Caco-2 (cell line): ENCODE results near the gene MACC1. TPM values are rescaled to one million over a fixed set of nuclear protein-coding genes. Genes with fewer than 3 reads are reported as not detected.

Source experiments
- BruUV-seq: library from RNA; stranded (reverse); fragments of 400-500 nt; replicated peaks from 2 replicates; lab custom pipeline; 2021; lab: Mats Ljungman, UMichigan
- CTCF ChIA-PET: fragments of 300-600 bp; sonication (Branson Sonifier 250); formaldehyde crosslinking; loops from one replicate; lab custom pipeline; 2022; ENCODE audit warnings: antibody characterized with exemption; lab: Charles Lee
- POLR2A ChIA-PET: fragments of 300-600 bp; sonication (Branson Sonifier 250); formaldehyde crosslinking; loops from one replicate; lab custom pipeline; 2022; ENCODE audit warnings: antibody characterized with exemption; lab: Charles Lee
- DNase-seq, 2 experiments: peaks; one replicate each; pipeline versions ENCODE4 v3.0.0 to v3.0.0-alpha.2; 2020 to 2022
- H3K27me3 ChIP-seq: replicated peaks from 2 replicates; pipeline ENCODE4 v1.6.0; 2011; ENCODE audit warnings: low read length; ENCODE audit not compliant: control insufficient read depth, insufficient read depth
- H3K36me3 ChIP-seq: 2 replicates; pipeline ENCODE4 v1.5.1; 2011; ENCODE audit warnings: low read length; ENCODE audit not compliant: control insufficient read depth, insufficient read depth
- H3K4me1 ChIP-seq: fragments of 250-450 bp; sonication (Bioruptor Pico); 2 replicates; pipeline ENCODE4 v1.5.1; 2020; ENCODE audit warnings: mild to moderate bottlenecking
- H3K4me3 ChIP-seq: 2 replicates; pipeline ENCODE4 v1.5.1; 2011; ENCODE audit warnings: low read depth, mild to moderate bottlenecking, control low read depth, low read length
- H3K9me3 ChIP-seq: fragments of 250-450 bp; sonication (Bioruptor Pico); 2 replicates; pipeline ENCODE4 v1.5.1; 2020; ENCODE audit warnings: mild to moderate bottlenecking, moderate library complexity
- H3K27ac Mint-ChIP-seq: one replicate; pipeline ENCODE4 v1.8.0; 2022; ENCODE audit warnings: mixed read lengths; ENCODE audit not compliant: unreplicated experiment
- H3K27me3 Mint-ChIP-seq: one replicate; pipeline ENCODE4 v1.8.0; 2022; ENCODE audit warnings: mixed read lengths; ENCODE audit not compliant: insufficient read depth, unreplicated experiment
- H3K36me3 Mint-ChIP-seq: one replicate; pipeline ENCODE4 v1.8.0; 2022; ENCODE audit warnings: mild to moderate bottlenecking, mixed read lengths; ENCODE audit not compliant: insufficient read depth, unreplicated experiment
- H3K4me1 Mint-ChIP-seq: one replicate; pipeline ENCODE4 v1.8.0; 2022; ENCODE audit warnings: low read depth, mixed read lengths; ENCODE audit not compliant: unreplicated experiment
- H3K4me3 Mint-ChIP-seq: one replicate; pipeline ENCODE4 v1.8.0; 2022; ENCODE audit warnings: mild to moderate bottlenecking, moderate library complexity, mixed read lengths; ENCODE audit not compliant: unreplicated experiment
- H3K9me3 Mint-ChIP-seq: one replicate; pipeline ENCODE4 v1.8.0; 2022; ENCODE audit warnings: mixed read lengths; ENCODE audit not compliant: unreplicated experiment
- intact Hi-C: fragments of 100-400 bp; cut with micrococcal nuclease; formaldehyde crosslinking; loops from one replicate; pipeline ENCODE4 v1.10.0; 2022; ENCODE audit not compliant: unreplicated experiment
- total RNA-seq: library from RNA; stranded (reverse); gene quantifications from 2 replicates; pipeline ENCODE4 v1.2.3, GENCODE V29; 2022
- TF ChIP-seq, protein P1 (sequence below), 2 experiments: fragments of 200-600 bp in 1 of 2; IDR thresholded peaks; 1 replicate in 1 of 2; 2 replicates in 1 of 2; pipeline versions ENCODE4 v1.5.1 to v1.8.0; 2011 to 2022; ENCODE audit warnings: antibody characterized with exemption in 1 of 2, control low read depth in 1 of 2, inconsistent platforms in 1 of 2, low read depth in 1 of 2, low read length in 1 of 2, mild to moderate bottlenecking in 1 of 2, moderate library complexity in 1 of 2; ENCODE audit not compliant: insufficient read depth in 1 of 2, severe bottlenecking in 1 of 2, unreplicated experiment in 1 of 2

MACC1 gene
- total RNA-seq, 1 experiment from 2014 or later, result 87.7 TPM

DNA sequence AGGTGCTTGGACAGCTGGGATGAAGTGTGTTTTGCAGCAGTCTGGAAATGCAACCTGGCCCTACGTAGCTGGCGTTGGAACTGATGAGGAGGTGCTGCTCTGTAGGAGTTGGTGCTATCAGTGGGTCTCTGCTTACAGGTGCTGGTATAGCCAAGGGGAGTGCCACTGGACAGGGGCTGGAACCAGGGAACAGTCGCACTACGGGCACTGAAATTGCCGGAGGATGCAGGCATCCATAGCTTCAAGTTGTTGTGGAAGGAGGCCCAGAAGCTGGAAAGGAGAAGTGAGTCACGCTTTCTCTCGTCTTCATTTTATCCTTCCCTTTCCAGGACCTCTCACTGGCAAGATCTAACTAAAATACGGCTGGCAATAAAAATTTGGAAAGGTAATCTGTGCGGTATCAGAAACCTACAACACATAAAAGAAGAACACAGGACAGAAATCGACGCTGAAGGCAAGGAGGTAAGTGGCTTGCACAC lies 25.8 kb downstream of the MACC1 start:
- H3K4me1 ChIP-seq, result peaks cover 7% of the 10 kb centered on the region; the same call in 1 of the 2 replicates
- Mint-ChIP-seq H3K4me3 (no peak overlapping the region), H3K27ac (no peak overlapping the region), H3K4me1 (peaks cover 38% of the 10 kb centered on the region), H3K36me3 (peaks cover 73% of the 10 kb centered on the region), H3K27me3 (no peaks in the 10 kb centered on the region), H3K9me3 (peaks cover 10% of the 10 kb centered on the region)
- H3K4me3 ChIP-seq, result no peak overlapping the region
- no TSS peak for BruUV-seq
- no peak for DNase-seq
- intact Hi-C loops, result no loop called here
- H3K36me3 ChIP-seq, result peaks cover 6% of the 10 kb centered on the region
- peaks cover 11% of the 10 kb centered on the region; the same call in 1 of the 2 replicates for H3K9me3 ChIP-seq
- H3K27me3 ChIP-seq, result no peaks in the 10 kb centered on the region
- POLR2A ChIA-PET, result no interaction called here
- TF ChIP-seq, protein P1, sequence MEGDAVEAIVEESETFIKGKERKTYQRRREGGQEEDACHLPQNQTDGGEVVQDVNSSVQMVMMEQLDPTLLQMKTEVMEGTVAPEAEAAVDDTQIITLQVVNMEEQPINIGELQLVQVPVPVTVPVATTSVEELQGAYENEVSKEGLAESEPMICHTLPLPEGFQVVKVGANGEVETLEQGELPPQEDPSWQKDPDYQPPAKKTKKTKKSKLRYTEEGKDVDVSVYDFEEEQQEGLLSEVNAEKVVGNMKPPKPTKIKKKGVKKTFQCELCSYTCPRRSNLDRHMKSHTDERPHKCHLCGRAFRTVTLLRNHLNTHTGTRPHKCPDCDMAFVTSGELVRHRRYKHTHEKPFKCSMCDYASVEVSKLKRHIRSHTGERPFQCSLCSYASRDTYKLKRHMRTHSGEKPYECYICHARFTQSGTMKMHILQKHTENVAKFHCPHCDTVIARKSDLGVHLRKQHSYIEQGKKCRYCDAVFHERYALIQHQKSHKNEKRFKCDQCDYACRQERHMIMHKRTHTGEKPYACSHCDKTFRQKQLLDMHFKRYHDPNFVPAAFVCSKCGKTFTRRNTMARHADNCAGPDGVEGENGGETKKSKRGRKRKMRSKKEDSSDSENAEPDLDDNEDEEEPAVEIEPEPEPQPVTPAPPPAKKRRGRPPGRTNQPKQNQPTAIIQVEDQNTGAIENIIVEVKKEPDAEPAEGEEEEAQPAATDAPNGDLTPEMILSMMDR (IDR thresholded peaks at IDR 0.05; ENCODE audit: insufficient read depth in 1 of 2, low read depth in 1 of 2, low read length in 1 of 2, severe bottlenecking in 1 of 2, unreplicated experiment in 1 of 2), result no peak
- CTCF ChIA-PET, result no interaction called here

DNA sequence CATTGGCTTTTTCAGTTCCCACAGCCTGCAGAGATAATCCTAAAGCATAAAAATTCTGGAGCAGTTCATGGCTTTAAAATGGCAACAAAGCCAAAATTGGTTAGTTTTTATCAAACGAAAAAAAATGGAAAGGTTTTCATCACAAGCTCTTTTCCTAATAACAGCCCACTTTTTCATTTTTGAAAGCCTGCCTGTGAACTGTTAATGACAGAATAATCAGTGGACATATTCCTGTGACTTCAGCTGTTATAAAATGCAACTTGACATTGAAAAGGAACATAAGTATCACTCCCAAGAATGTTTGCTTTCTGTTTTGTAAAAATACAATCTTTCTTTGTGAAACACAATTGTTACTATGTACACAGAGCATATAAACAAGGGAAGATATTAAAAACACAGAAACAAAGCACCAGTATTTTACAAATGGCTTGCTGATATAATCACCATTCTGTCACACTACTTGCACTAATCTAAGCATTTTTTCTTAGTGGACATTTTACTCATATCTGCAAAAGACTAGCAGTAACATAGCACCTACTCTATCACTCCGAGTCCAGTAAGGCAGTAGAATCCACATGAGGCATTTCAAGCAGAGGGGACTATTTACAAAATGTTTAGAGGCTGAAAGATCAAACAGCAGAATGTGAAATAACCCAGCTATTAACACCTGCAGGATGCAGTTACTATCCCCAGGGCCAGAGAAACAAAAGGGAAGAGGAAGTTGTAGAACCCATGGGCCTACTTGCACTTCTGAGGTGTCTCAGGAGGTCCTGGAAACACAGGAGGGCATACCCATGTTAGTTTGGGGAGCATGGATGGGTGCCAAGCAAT lies 26.4 kb downstream of the MACC1 start:
- TF ChIP-seq, protein P1 (IDR thresholded peaks at IDR 0.05; ENCODE audit: insufficient read depth in 1 of 2, low read depth in 1 of 2, low read length in 1 of 2, severe bottlenecking in 1 of 2, unreplicated experiment in 1 of 2), result no peak
- CTCF ChIA-PET, result no interaction called here
- peaks cover 6% of the 10 kb centered on the region for H3K36me3 ChIP-seq
- peaks cover 36% of the 10 kb centered on the region for H3K4me1 Mint-ChIP-seq
- H3K4me3 ChIP-seq, result no peak overlapping the region
- no TSS peak for BruUV-seq
- H3K27ac Mint-ChIP-seq, result no peak overlapping the region
- H3K9me3 Mint-ChIP-seq, result peaks cover 10% of the 10 kb centered on the region
- POLR2A ChIA-PET, result no interaction called here
- peaks cover 67% of the 10 kb centered on the region for H3K36me3 Mint-ChIP-seq
- DNase-seq, result no peak
- no peaks in the 10 kb centered on the region for H3K27me3 ChIP-seq
- H3K4me1 ChIP-seq, result peaks cover 7% of the 10 kb centered on the region; the same call in 1 of the 2 replicates
- H3K9me3 ChIP-seq, result peaks cover 11% of the 10 kb centered on the region; the same call in 1 of the 2 replicates
- H3K4me3 Mint-ChIP-seq, result no peak overlapping the region
- no peaks in the 10 kb centered on the region for H3K27me3 Mint-ChIP-seq
- intact Hi-C loops, result no loop called here

DNA sequence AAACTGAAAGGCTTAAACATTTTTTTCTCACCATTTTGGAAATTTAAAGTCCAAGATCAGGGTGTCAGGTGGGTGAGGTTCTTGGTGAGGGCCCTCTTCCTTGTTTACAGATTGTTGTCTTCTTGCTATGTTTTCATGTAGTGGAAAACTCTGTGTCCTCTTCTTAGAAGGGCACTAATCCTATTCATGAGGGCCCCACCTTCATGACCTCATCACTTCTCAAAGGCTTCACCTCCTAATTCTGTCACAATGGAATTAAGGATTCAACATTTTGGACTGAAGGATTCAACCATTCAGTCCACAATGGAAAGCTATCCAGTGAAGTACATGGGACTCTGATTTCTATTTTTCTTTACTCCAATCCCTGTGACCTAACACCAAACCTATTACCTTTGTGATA lies 27.3 kb downstream of the MACC1 start:
- intact Hi-C loops, result no loop called here
- CTCF ChIA-PET, result interaction anchor here (0.6 kb wide), 1 partner anchor 448 kb away, joined by 3 read pairs; no protein-coding TSS in a partner anchor
- peak overlapping the region; percentile 21 for H3K27ac Mint-ChIP-seq

More for the DNA sequence above, 27.3 kb downstream of the MACC1 start:
- DNase-seq, result no peak
- peaks cover 2% of the 10 kb centered on the region; the same call in 1 of the 2 replicates for H3K4me1 ChIP-seq
- H3K27me3 Mint-ChIP-seq, result no peaks in the 10 kb centered on the region
- peaks cover 57% of the 10 kb centered on the region for H3K36me3 Mint-ChIP-seq
- TF ChIP-seq, protein P1 (IDR thresholded peaks at IDR 0.05; ENCODE audit: insufficient read depth in 1 of 2, low read depth in 1 of 2, low read length in 1 of 2, severe bottlenecking in 1 of 2, unreplicated experiment in 1 of 2), result no peak
- no peak overlapping the region for H3K4me3 ChIP-seq
- no peak overlapping the region for H3K4me3 Mint-ChIP-seq
- H3K4me1 Mint-ChIP-seq, result peaks cover 27% of the 10 kb centered on the region
- no TSS peak for BruUV-seq
- POLR2A ChIA-PET, result no interaction called here
- H3K9me3 Mint-ChIP-seq, result peaks cover 10% of the 10 kb centered on the region
- H3K27me3 ChIP-seq, result no peaks in the 10 kb centered on the region
- H3K9me3 ChIP-seq, result peaks cover 11% of the 10 kb centered on the region; the same call in 1 of the 2 replicates
- peaks cover 6% of the 10 kb centered on the region for H3K36me3 ChIP-seq
